Activated effector memory CD4-positive, alpha-beta T cell treated with Interleukin-2 at 50 U/mL for 16 hours (primary cell): ENCODE results near the gene ACSL6.
A peak's percentile ranks its signal among the peaks of the same experiment; 100 is the strongest.

Experiments used
- DNase-seq: peaks from one replicate; pipeline ENCODE4 v3.0.0-alpha.2; 2020

ACSL6 gene, protein sequence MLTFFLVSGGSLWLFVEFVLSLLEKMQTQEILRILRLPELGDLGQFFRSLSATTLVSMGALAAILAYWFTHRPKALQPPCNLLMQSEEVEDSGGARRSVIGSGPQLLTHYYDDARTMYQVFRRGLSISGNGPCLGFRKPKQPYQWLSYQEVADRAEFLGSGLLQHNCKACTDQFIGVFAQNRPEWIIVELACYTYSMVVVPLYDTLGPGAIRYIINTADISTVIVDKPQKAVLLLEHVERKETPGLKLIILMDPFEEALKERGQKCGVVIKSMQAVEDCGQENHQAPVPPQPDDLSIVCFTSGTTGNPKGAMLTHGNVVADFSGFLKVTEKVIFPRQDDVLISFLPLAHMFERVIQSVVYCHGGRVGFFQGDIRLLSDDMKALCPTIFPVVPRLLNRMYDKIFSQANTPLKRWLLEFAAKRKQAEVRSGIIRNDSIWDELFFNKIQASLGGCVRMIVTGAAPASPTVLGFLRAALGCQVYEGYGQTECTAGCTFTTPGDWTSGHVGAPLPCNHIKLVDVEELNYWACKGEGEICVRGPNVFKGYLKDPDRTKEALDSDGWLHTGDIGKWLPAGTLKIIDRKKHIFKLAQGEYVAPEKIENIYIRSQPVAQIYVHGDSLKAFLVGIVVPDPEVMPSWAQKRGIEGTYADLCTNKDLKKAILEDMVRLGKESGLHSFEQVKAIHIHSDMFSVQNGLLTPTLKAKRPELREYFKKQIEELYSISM

DNA sequence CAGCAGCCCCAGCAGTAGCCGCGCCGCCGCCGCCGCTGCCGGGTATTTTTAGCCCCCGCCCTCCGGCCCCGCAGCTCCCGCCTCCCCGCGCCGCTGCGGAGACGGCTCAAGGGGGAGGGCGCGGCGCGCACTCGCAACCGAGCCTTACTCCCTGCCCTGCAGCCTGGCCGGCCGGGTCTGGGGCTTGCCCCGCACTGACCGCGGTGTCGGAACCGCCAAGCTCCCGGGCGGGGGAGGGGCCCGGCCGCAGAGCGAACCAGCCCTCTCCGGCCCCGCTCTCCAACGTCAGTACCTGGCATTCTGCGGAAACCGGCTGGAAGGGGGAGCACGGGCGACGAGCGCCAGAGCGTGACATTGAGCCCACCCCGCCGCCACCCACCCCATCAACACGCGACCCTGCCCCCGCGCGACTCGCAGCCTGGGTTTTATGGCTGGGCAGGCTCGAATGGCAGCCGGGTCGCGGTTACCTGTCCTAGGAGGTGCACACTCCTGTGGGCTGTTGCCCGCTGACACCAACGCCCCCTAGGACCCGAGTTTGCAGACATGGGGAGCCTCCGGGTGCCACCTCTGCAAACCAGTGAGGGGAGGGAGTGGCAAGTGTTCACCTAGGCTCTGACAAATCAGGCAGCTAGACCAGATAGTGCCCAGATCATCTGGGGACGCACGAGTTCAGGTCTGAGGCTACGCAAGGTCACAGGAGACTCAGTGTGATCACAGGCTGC is at the start of gene ACSL6:
TSS of gene ACSL6 (minus strand) at position 37 of the 722 bp plus-strand sequence. CDS start 105 bp downstream, outside the sequence.
- DNase-seq, result peak; percentile 43

DNA sequence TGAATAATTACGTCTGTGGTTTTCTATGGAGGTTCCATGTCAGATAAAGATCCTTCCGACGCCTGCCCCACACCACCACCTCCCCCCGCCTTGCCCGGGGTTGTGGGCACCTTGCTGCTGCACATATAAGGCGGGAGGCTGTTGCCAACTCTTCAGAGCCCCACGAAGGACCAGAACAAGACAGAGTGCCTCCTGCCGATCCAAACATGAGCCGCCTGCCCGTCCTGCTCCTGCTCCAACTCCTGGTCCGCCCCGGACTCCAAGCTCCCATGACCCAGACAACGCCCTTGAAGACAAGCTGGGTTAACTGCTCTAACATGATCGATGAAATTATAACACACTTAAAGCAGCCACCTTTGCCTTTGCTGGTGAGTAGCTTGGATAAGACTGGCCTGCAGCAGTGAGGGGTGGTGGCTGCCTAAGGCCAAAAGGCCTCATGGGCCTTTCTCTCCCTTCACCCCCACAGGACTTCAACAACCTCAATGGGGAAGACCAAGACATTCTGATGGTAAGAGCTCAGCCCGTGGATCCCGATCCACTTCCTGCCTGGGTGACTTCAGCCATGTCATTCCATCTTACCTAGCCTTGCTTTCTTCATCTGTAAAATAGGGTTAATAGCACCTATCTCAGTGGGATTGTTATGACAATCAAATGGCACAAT is 49.2 kb upstream of the ACSL6 start, which contains the start of gene IL3:
TSS of gene IL3 (plus strand) at position 155 of the 661 bp plus-strand sequence. CDS start at position 207, 52 bp downstream.
- no peak for DNase-seq

DNA sequence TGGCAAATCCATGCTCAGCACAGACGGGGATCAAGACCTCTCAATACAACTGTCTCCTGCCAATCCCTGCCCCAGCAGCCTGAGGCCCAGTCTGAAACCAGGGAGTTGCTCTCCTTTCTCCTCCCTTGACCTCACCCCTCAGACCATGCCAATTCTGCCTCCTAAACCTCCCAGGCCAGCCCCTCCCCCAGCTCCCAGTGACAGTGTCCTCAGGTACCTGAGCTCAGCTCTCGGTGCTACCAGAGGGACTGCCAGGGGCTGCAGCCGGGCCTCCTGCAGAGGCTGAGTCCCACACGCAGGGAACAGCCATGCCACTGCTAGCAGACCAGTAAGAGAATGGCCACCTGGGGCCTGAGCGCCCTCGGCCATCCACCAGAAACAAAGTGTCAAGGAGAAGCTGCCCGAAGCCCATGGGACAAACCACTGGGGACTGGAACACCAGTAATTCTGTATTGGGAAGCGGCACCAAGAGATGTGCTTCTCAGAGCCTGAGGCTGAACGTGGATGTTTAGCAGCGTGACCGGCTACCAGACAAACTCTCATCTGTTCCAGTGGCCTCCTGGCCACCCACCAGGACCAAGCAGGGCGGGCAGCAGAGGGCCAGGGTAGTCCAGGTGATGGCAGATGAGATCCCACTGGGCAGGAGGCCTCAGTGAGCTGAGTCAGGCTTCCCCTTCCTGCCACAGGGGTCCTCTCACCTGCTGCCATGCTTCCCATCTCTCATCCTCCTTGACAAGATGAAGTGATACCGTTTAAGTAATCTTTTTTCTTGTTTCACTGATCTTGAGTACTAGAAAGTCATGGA is 48.4 kb upstream of the ACSL6 start:
- no peak for DNase-seq

DNA sequence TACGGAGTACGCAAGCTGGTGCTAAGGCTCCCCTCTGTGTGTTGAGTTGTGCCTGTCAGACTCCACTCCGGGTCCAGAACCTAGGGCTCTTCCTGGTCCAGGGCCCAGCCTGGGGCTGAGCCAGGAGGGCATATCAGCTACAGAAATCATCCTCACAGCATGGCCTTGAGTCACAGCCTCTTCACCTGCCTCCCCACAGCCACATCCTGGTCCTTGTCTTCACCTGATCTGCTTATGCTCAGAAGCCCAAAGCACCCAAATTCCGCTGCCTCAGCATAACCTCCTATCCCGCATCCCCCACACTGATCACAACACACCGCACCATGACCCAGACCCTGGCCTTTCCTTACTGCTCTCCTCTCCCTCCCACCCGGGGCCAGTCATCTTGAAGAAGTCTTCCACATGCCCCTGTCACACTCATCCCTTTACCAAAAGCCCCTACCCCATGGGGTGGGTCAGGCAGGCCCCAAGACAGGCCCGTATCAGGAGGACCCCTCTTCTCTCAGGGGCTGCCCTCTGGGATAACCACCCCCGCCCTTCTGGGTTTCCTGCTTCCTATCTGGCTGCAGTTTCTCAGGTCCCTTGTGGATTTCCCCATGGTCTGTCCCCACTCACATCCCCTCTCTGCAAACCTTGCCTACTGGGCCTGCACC is 47.7 kb upstream of the ACSL6 start:
- peak; percentile 44 for DNase-seq

DNA sequence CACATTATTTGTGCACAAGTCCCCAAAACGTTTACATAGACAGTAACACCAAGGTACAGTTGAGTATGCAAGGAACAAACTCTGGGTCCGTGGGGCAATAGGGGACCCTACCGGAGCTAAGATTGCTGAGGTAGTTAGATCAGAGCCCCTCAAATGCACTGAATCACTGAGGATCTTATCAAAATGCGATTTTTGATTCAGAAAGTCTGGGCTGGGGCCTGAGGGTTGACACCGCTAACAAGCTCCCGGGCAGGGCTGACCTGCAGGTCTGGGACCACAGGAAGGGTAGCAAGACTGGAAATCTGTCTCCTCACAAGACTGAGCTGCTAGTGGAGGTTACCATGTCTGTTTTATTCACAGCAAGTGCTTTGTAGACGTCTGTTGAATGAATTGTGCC is 47.2 kb upstream of the ACSL6 start:
- DNase-seq, result no peak

DNA sequence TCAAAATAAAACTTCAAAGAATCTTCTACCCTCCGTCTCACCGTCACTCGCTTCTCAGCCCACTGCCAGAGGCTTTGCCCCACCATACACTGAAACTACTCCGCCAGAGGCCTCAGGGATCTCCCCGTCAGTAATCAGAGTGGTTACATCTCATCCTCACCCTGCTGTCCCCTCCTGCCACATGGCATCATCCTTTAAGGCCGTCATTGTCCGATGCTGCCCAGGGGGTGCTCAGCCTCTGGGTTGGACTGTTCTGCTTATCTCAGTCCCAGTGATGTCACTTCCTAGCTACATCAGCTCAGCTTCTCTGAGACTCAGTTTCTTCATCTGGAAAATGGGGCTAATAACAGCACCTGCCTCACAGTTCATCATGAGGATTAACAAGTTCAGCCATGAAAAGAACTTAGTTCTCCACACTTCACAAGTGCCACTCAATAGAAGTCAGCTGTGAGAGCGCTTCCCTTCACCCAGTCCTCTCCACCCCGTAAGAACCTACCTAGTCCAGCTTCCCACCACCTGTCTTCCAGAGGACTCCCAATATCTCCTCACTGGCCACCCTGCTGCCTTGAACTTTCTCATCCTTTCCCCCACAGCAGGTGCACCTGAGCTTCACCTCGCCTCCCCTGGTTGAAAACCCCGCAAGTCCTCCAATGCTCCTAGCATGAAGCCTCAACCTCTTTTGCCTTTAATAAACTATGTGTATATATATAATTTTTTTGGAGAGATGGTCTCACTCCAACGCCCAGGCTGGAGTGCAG is 46.2 kb upstream of the ACSL6 start:
- no peak for DNase-seq

DNA sequence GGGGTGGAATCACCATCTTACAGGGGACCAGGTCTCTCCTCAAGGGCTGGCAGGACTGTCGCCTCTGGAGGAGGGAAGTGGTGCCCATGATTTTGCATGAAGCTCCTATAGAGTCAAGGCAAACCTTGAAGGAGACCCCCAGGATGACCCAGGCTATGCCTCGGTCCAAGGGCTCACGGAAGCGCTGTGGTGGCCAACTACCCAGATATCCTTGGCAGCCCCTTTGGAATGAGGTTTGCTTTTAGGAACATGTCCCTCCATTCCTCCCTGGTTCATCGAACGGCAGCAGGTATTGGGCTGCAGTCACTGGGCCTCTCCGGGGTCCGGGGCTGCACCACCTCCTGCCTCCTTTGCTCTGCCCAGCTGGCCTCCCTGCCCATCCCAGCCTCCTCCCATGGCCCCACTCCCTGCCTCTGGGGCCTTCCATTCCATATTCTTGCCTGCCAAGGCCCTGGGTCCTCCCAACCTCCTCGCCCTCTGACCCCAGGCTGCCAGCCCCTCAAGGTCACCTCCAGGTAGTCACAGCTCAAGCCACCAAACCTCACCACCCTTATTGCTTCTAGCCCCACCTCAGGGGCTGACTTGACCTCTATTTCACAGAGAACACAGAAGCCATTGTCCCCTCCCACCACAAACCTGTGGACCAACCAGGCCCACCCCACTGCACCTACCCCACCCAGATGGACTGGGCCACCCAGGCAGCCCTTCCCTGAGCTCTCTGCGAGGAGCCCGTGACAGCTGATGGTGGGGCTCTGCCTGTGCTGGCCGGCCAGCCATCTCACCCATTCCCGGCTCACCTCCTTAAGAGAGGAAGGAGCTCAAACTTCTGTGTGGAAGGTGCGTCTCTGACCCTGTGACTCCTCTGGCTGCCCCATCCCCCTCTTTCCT is 45.4 kb upstream of the ACSL6 start:
- DNase-seq, result no peak

DNA sequence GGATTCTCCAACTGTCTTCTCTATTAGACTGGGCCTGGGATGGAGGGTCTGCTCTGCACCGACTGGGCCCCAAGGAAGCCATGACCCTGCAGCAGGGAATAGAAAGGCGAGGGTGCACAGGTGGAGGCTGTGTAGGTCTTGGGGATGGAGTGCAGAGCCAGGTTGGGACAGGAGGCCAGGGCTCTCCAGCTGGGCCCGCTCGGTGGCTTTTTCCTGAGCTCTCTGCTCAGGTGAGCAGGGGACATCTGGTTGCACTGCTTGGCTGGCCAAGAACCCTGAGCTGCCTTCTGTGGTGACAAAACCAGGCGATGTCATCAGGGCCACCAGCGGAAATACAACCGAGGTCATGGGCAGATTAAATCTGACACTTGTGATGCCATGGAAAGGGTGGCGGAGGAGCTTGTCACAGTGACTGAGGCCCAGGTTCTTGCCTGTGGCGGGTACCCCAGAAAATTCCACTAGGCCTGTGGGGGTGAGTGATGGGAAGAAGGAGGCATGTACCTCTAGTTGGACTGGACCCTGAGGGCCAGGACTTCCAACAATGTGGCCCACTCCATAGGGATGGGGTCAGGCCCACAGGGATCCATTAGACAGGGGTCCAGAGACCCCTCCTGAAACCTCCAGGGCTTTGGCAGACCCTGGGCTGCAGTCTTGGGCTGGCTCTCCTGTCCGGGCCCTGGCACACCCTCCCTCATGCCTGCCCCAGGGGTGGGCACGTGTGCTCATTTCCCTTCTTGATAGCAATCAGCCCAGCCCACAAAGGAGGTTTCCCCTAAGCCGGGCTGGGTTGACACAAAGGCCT is 44.6 kb upstream of the ACSL6 start:
- DNase-seq, result peak; percentile 39

DNA sequence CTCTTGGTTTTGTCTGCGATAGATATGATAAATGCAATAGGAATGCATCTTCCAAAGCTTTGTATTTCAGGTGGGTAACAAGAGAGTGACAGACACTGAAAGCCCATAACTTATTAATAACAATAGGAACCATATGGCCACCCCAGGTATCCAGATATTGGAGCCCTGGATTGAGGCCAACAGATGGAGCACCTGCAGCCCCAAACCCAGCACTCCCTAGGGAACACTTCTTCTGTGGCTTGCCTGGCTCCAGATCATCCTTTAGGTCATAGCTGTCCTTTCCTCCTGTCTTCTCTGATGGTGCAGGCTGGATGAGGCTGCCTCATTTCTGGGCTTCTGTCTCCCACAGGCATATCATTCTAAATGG is 44.0 kb upstream of the ACSL6 start:
- DNase-seq, result no peak

DNA sequence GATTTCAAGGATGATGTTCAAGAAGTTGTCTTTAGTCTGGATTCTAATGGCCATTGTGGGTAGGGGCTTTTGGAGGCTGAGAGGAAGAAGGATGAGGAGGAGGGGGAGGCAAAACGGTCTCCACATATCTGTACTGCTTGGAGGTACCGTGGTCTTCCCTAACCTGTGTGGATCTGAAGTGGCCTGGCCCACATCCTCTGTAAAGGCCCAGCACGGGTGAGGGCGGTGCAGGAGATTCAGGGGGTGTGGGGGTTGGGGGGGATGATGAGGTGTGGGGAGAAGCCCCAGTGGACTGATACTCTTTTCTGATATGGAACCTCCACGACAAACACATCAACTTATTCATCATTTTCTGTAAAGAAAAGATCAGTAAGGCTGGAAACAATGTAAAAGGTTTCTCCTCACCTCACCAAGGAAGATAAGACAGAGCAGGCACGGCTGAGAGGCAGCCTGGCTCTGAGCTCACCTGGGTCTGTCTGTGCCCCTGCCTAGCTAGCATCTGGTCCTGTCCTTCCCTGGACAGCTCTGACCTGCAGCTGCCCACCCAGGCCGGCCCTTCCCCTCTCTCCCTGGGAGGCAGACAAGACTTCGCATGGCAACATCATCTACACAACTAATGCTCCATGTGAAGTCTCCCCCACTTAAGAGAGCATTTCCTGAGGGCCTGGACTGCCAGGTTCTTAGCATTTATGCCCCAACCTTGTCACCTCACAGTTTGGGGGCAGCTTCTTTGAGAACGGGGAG is 43.4 kb upstream of the ACSL6 start:
- no peak for DNase-seq

DNA sequence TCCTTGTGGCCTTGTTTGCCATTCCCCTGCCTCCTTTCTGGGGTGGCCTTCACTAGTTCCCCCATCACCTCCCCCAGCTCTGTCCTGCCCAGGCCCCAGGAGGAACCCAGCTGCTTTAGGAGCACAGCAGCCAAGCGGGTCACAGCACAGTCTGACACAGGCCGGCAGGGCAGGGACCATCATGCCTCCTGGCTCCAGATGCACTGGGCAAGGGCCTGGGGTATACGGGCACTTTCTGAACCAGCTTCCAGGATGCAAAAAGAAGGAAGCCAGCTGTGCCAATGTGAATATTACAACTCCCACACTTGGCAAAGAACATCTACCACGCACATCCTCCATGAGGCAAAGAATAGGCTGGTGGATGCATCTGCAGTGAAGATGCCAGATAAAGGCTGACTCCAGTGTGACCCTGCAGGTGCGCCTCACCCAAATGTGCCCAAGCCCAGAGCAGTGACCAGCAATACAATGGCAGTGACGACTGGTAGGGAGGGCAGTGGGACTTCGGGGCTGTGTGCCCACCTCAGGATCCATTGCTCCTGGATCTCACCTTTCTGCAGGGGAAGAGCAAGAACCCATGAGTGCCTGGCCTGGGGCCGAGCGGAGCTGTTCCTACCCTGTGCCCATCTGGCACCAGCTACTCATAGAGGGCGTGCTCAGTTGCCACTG is 42.7 kb upstream of the ACSL6 start:
- DNase-seq, result no peak

DNA sequence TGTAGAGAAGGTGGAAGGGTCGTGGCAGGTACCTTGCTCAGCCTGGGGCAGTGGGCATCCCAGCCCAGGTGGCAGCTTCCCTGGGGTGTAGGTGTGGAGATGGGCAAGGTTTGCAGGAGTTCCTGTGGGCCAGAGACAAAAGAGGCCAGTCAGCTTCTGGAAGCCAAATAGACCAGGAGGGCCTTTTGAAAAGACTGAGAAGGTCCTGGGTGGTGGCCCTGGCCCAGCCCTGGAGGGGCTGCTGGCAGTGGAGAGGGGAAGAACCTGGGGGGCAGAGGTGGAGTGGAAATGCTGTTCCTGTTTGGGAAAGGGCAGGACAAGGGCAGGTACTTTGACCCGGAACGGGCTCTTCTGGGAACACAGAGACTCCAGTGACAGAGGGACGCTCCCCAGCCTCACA is 42.0 kb upstream of the ACSL6 start:
- DNase-seq, result no peak

DNA sequence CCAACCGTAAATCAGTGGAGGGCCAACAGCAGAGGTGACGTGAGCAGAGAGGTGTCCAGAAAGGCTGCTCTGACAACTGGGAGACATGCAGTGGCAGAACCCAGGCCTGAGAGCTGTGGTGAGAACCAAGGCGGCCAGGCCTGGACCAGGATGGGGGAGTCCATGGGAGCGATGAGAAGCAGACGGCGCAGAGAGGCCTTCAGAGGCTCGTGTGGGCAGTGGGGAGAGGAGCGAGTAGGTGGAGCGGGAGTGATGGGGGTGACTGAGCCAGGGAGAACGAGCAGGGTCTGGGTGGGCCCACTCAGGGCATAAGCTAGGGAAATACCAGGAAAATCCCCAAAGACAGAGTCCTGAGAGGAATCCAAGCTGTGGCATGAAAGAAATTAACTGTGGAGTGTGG is 41.1 kb upstream of the ACSL6 start:
- no peak for DNase-seq

DNA sequence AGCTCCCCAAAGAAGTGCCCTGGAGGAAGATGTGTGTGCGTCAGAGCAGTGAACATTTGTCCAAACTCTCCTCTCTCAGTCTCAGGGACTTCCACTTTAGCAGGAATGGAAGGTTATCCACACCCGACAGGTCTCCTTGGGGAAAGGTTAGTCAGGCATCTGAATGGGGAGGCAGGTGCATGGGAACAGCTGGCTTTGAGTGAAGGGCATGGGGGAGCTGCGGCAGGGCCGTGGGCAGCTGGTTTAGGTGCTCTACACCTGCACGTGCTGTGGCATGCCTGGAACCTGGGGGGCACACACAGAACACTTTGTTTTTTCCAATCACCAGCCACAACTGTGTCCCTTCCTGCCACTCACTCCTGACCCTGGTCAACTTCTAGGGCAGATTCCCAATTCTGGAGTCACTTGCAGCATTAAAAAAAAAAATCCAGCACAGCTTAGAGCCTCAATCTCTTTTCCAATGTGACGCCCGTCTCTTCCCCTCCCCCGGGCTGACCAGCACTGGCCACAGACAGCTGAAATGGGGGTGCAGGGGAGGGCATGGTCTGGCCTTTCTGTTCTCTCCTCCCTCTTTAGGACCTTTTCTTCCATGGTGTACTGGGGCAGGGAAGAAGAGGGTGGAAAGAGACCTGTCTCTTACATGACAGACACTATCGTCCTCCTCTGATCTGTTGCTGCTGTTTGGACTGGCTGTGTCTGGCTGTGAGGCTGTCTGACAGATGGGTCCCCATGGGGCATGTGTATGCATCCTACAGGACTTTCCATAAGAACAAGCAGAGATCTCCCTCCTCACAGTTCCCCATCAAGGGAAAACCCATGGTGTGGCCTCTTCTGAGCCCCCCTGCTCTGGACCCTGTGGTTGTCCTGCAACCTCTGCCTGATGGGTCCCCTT is 39.4 kb upstream of the ACSL6 start:
- no peak for DNase-seq

DNA sequence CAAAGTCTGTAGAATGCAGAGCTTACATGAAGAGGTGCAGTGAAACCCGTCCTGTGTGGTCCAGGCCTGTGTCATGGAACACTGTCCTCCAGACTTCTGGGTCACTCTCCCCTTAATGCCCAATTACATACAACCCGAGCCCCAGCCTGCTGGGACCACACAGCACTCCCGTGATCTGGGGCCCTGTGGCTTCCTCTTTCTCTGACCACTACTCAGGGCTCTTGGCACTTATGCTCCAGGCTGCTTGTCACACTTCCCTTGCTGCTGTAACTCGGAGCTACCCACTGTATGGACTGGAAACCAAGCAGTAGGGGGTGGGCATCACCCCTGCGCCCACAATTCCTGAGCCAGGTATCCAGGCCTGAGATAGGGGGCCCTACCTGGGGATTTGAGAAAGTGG is 38.7 kb upstream of the ACSL6 start:
- no peak for DNase-seq

DNA sequence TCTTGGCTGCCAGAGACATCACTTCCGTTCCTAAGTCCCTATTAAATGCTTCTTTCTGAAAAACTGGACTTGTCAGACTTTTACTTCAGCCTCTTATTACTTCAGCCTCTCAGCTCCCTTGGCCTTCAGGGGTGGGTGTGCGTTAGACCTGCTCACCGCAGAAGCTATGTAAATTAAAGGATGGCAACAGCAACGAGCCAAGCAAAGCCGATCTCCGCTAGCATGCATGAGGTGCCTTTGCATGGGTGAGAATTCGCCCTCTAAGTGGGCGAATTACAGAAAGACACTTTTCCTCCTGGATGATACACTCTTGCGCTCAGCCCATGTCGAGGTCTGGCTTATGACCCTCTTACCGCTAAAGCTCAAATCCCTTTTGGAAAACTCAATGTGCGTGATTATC is 38.1 kb upstream of the ACSL6 start:
- no peak for DNase-seq

DNA sequence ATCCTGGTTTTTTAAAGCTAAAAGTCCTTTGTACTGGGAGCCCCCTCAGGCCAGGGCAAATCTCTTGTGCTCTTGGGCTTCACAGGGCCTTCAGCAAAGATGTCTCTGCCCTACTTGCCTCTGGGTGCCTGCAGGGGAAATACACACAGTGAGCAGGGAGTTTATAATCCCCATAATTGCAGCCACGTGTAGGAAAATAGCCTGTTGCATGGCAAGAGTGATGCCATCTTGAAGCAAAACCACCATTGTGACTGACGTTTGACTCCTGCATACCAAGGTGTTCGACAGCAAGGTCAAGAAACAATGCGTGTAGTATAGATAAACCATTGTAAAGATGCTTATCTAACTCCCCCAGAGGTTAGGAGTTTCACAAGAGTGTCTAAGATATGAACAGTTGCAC is 37.6 kb upstream of the ACSL6 start:
- no peak for DNase-seq
